NB4 (cell line): ENCODE data around the gene C20orf144.

Source experiments
- DNase-seq: peaks from one replicate; pipeline ENCODE4 v3.0.0; 2010; ENCODE audit warnings: low read depth
- H3K4me3 ChIP-seq: one replicate; pipeline ENCODE4 v1.5.1; 2011; ENCODE audit warnings: mild to moderate bottlenecking, low read depth, low read length, moderate library complexity
- CTCF ChIP-seq: IDR thresholded peaks from one replicate; pipeline ENCODE4 v1.5.1; 2012; ENCODE audit warnings: low read depth, low read length
- MAX ChIP-seq: IDR thresholded peaks from 2 replicates; pipeline ENCODE4 v1.6.1; 2011; ENCODE audit warnings: low read depth, low read length
- MYC ChIP-seq: IDR thresholded peaks from 2 replicates; pipeline ENCODE4 v1.6.1; 2011; ENCODE audit warnings: low read depth, low read length
- POLR2A ChIP-seq: IDR thresholded peaks from 2 replicates; pipeline ENCODE4 v1.6.1; 2011; ENCODE audit warnings: mild to moderate bottlenecking; ENCODE audit not compliant: insufficient read length; ENCODE audit errors: extremely low read depth

The C20orf144 gene

GRCh38 chr20:33651562-33652048 is 10.5 kb upstream of the C20orf144 start:
- no peak for DNase-seq
- H3K4me3 ChIP-seq, result no peak overlapping the region
- no peak for TF ChIP-seq MYC

- H3K4me3 ChIP-seq, result no peak overlapping the region
- TF ChIP-seq CTCF (peak; percentile 95), MYC (no peak), MAX (no peak), POLR2A (no peak)
- peak; percentile 72 for DNase-seq
These were observed 8.8 kb upstream of the C20orf144 start for GRCh38 chr20:33653218-33653899.

GRCh38 chr20:33653900-33654596 is 8.1 kb upstream of the C20orf144 start:
- no peak for TF ChIP-seq MYC
- no peak for TF ChIP-seq POLR2A
- TF ChIP-seq CTCF, result no peak
- no peak for TF ChIP-seq MAX
- no peak for DNase-seq
- H3K4me3 ChIP-seq, result no peak overlapping the region

- no peak for DNase-seq
- H3K4me3 ChIP-seq, result no peak overlapping the region
- TF ChIP-seq POLR2A, result no peak
- TF ChIP-seq MAX, result no peak
- TF ChIP-seq CTCF, result no peak
- no peak for TF ChIP-seq MYC
These were observed 7.4 kb upstream of the C20orf144 start for GRCh38 chr20:33654680-33655161.

- TF ChIP-seq CTCF (no peak), MYC (no peak)
- H3K4me3 ChIP-seq, result no peak overlapping the region
- no peak for DNase-seq
These were observed 7.0 kb upstream of the C20orf144 start for GRCh38 chr20:33655164-33655563.

GRCh38 chr20:33656010-33656782 is 5.9 kb upstream of the C20orf144 start:
- TF ChIP-seq MAX, result no peak
- no peak for TF ChIP-seq CTCF
- no peak for TF ChIP-seq POLR2A
- no peak for TF ChIP-seq MYC
- H3K4me3 ChIP-seq, result no peak overlapping the region
- DNase-seq, result no peak
